Vagina (tissue), 2 donors: Measurements from ENCODE around the gene WASHC4. TPM values are rescaled to one million over a fixed set of nuclear protein-coding genes. Genes with fewer than 3 reads are reported as not detected.

Experiments
- DNase-seq, 2 donors: peaks; one replicate each; pipeline ENCODE4 v3.0.0-alpha.2; 2017; ENCODE audit errors: extremely low spot score in 2 of 2
- H3K27ac ChIP-seq: fragments of 200-600 bp; sonication (generic); one replicate; pipeline ENCODE4 v1.5.1; 2019
- H3K27me3 ChIP-seq: fragments of 200-600 bp; sonication (generic); one replicate; pipeline ENCODE4 v1.5.1; 2019
- H3K36me3 ChIP-seq, 2 donors: fragments of 200-600 bp; sonication (generic); one replicate each; pipeline ENCODE4 v1.5.1; 2017 to 2019
- H3K4me1 ChIP-seq: fragments of 200-600 bp; sonication (generic); one replicate; pipeline ENCODE4 v1.5.1; 2019
- H3K4me3 ChIP-seq, 2 donors: fragments of 200-600 bp; sonication (generic); 1 replicate in 1 of 2; 2 replicates in 1 of 2; pipeline ENCODE4 v1.5.1; 2016 to 2019
- H3K9me3 ChIP-seq: fragments of 200-600 bp; sonication (generic); one replicate; pipeline ENCODE4 v1.5.1; 2019
- POLR2A ChIP-seq, 2 donors: fragments of 450-650 bp; IDR thresholded peaks; one replicate each; pipeline ENCODE4 v1.6.1; 2017; ENCODE audit warnings: antibody characterized with exemption in 2 of 2, mild to moderate bottlenecking in 2 of 2, moderate library complexity in 2 of 2
- POLR2AphosphoS5 ChIP-seq, 2 donors: sonication (generic); formaldehyde crosslinking; IDR thresholded peaks; one replicate each; pipeline ENCODE4 v1.9.0; 2017; ENCODE audit warnings: antibody characterized with exemption in 2 of 2, mild to moderate bottlenecking in 2 of 2, low read depth in 1 of 2; ENCODE audit not compliant: insufficient read depth in 1 of 2
- intact Hi-C: fragments of 100-400 bp; cut with DNase I; formaldehyde crosslinking; loops from one replicate; pipeline ENCODE4 v1.15.1; 2023
- total RNA-seq: library from RNA; depleted of rRNA; stranded (reverse); fragments of >200 nt; gene quantifications from one replicate; pipeline ENCODE4 v1.2.3, GENCODE V29; 2016
- TF ChIP-seq, protein P1 (sequence below), 3 experiments: fragments of 450-650 bp in 2 of 3; fragments of 200-600 bp in 1 of 3; sonication (generic) in 1 of 3; IDR thresholded peaks; one replicate each; pipeline ENCODE4 v1.5.1; 2017 to 2019; ENCODE audit warnings: antibody characterized with exemption in 3 of 3, mild to moderate bottlenecking in 2 of 3, moderate library complexity in 2 of 3

WASHC4 gene, protein sequence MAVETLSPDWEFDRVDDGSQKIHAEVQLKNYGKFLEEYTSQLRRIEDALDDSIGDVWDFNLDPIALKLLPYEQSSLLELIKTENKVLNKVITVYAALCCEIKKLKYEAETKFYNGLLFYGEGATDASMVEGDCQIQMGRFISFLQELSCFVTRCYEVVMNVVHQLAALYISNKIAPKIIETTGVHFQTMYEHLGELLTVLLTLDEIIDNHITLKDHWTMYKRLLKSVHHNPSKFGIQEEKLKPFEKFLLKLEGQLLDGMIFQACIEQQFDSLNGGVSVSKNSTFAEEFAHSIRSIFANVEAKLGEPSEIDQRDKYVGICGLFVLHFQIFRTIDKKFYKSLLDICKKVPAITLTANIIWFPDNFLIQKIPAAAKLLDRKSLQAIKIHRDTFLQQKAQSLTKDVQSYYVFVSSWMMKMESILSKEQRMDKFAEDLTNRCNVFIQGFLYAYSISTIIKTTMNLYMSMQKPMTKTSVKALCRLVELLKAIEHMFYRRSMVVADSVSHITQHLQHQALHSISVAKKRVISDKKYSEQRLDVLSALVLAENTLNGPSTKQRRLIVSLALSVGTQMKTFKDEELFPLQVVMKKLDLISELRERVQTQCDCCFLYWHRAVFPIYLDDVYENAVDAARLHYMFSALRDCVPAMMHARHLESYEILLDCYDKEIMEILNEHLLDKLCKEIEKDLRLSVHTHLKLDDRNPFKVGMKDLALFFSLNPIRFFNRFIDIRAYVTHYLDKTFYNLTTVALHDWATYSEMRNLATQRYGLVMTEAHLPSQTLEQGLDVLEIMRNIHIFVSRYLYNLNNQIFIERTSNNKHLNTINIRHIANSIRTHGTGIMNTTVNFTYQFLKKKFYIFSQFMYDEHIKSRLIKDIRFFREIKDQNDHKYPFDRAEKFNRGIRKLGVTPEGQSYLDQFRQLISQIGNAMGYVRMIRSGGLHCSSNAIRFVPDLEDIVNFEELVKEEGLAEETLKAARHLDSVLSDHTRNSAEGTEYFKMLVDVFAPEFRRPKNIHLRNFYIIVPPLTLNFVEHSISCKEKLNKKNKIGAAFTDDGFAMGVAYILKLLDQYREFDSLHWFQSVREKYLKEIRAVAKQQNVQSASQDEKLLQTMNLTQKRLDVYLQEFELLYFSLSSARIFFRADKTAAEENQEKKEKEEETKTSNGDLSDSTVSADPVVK
- 51.1 TPM for total RNA-seq

DNA sequence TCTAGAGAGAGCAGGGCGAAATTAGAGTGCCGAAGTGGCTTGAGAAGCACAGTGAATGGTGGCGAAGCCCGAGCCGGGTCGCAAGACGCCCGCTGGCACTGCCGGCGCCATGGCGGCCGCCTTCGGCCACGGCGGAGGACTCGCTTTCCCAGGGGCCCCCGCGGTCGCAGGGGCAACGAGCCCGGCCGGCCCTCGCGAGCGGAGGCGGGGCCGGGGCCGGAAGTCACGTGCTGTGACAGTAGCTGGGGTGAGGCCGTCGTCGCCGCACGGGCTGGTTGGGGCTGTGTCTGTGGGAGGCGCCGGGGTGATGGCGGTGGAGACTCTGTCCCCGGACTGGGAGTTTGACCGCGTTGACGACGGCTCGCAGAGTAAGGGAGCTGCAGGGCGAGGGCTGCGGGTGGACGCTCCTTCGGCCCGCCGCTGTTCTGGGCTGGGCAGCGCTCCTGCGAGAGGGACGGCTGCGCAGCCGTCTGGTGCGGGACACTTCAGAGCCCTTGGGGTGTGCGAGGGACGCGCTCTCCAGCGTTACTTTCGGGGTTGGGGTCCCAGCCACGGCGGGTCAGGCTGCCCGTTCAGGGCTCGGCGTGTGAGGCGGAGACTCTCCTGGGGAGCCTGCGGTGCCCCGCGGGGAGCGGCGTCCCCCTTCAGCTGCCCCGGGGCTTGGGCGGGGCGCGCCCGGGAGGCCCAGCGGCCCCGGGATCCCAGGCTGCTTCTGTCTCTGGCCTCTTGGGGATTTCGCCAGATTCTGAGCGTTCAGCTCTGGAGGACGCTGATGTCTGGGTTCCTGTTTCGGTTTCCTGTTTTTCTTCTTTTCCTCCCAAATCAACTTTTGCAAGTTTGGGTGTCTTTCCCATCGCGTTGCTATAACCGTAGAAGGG, at the start of gene WASHC4:
TSS of gene WASHC4 (plus strand) at position 238 of the 878 bp plus-strand sequence. CDS start at position 308, 70 bp downstream.
- intact Hi-C loops: no loop called here
- Histone ChIP-seq H3K27me3 (no peaks in the 10 kb centered on the region), H3K4me1 (peaks cover 35% of the 10 kb centered on the region), H3K4me3 (peak within 1 kb of the TSS; percentile 92 to 99), H3K27ac (peak within 1 kb of the TSS; percentile 99), H3K36me3 (peaks cover 0 to 10% of the 10 kb centered on the region in 2 donors), H3K9me3 (no peaks in the 10 kb centered on the region)
- DNase-seq: peak in 1 of 2 donors; percentile 93
- TF ChIP-seq POLR2AphosphoS5 (IDR thresholded peaks at IDR 0.05; ENCODE audit: insufficient read depth in 1 of 2, low read depth in 1 of 2) (peak; percentile 28 to 98), POLR2A (IDR thresholded peaks at IDR 0.05) (peak; percentile 74 to 96)
- TF ChIP-seq, protein P1, sequence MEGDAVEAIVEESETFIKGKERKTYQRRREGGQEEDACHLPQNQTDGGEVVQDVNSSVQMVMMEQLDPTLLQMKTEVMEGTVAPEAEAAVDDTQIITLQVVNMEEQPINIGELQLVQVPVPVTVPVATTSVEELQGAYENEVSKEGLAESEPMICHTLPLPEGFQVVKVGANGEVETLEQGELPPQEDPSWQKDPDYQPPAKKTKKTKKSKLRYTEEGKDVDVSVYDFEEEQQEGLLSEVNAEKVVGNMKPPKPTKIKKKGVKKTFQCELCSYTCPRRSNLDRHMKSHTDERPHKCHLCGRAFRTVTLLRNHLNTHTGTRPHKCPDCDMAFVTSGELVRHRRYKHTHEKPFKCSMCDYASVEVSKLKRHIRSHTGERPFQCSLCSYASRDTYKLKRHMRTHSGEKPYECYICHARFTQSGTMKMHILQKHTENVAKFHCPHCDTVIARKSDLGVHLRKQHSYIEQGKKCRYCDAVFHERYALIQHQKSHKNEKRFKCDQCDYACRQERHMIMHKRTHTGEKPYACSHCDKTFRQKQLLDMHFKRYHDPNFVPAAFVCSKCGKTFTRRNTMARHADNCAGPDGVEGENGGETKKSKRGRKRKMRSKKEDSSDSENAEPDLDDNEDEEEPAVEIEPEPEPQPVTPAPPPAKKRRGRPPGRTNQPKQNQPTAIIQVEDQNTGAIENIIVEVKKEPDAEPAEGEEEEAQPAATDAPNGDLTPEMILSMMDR (IDR thresholded peaks at IDR 0.05): no peak

DNA sequence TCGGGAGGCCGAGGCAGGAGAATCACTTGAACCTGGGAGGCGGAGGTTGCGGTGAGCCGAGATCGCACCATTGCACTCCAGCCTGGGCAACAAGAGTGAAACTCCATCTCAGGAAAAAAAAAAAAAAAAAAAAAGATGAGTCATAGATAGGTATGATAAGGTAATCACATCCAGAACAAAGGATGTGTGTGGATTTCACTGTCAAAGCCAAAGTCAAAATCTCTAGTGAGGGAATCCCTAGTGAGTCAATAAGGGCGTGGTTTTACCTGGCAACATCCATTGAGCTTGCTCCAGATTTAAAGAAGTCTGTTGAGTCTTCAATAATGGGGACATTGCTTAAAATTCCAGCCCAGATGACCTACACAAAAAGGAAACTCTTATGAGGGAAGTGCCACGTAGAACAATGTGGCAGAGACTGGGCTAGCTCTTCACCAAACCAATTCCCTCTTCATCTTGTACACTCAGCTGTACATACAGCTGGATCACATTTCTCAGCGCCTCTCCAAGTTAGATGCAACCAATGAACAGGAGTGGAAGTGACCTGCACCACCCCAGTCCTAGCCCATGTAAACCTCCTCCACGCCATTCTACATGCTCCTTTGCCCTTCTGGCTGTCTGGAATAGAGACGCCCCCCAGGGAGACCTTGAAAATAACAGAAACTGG, 46.7 kb upstream of the WASHC4 start:
- H3K27ac ChIP-seq: no peak overlapping the region
- TF ChIP-seq POLR2A (IDR thresholded peaks at IDR 0.05) (no peak), POLR2AphosphoS5 (IDR thresholded peaks at IDR 0.05; ENCODE audit: insufficient read depth in 1 of 2, low read depth in 1 of 2) (no peak)
- TF ChIP-seq, protein P1 (IDR thresholded peaks at IDR 0.05): no peak
- peaks cover 0 to 5% of the 10 kb centered on the region in 2 donors for H3K36me3 ChIP-seq
- intact Hi-C loops: no loop called here
- H3K27me3 ChIP-seq: no peaks in the 10 kb centered on the region
- no peaks in the 10 kb centered on the region for H3K9me3 ChIP-seq
- no peaks in the 10 kb centered on the region for H3K4me1 ChIP-seq
- no peak overlapping the region for H3K4me3 ChIP-seq
- no peak for DNase-seq

DNA sequence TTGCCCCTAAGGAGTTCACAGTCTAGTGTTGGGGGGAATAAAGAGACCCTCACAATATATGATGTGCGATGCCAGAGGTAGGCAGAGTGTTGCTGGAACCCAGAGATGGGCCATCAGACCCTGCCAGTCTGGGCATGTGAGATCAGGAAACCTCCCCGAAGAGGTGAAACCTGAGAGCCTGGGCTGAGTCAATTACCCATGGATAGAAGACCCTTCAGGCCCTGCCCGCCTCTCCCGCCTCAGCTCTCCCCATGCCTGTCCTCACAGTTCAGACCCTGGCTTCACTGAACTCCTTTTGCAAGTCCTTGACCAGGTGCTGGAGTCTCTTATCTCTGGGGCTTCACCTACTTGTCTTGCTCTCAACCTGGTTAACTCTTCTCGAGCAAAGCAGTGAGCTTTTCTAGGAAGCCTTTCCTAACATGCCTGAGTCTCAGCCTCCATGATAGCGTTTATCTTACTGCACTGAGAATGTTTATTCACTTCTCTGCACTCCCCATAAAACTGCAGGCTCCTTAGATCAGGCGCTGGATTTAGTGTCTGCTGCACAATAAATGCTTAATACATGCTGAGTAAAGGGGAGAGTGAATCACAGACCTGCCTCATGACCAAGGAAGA, 42.9 kb upstream of the WASHC4 start:
- no peak for TF ChIP-seq POLR2A (IDR thresholded peaks at IDR 0.05)
- no peak for TF ChIP-seq POLR2AphosphoS5 (IDR thresholded peaks at IDR 0.05; ENCODE audit: insufficient read depth in 1 of 2, low read depth in 1 of 2)
- TF ChIP-seq, protein P1 (IDR thresholded peaks at IDR 0.05): no peak

More for the DNA sequence above, 42.9 kb upstream of the WASHC4 start:
- Histone ChIP-seq H3K4me1 (no peaks in the 10 kb centered on the region), H3K27ac (no peak overlapping the region), H3K4me3 (no peak overlapping the region), H3K9me3 (no peaks in the 10 kb centered on the region), H3K27me3 (no peaks in the 10 kb centered on the region), H3K36me3 (no peaks in the 10 kb centered on the region)
- no peak for DNase-seq
- intact Hi-C loops: no loop called here
